ENCODE data around the gene PGRMC2. TPM values are rescaled to one million over a fixed set of nuclear protein-coding genes. Genes with fewer than 3 reads are reported as not detected.

PGRMC2 gene
- total RNA-seq, 3 donors from 2014 or later = 75.3 to 91.5 (median 81.6) TPM

DNA sequence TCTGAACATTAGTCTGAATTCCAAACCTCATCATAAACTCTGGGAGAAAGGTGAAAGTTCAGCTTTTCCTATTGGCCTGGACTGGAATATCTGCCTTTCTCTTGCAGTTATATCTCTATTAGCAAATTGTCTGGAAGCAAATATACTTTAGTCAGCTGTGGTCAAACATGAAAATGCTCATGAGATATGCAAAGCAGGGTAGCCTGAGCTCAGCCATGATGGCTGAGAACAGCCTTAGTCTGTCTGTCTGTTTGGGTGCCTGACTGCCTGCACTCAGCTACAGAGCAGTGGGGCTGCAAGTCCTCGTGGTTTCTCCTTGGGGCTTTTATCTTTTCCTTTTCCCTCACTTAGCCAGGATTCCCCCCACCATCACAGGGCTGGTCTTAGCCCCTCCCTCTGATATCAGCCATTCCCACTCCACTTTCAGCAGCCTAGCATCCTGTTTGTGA, 19.5 kb upstream of the PGRMC2 start:
- intact Hi-C loops (cut with DNase I, micrococcal nuclease) = no loop called here
- Histone ChIP-seq H3K4me1 (ENCODE audit: low read depth) (peaks cover 19% of the 10 kb centered on the region), H3K9me3 (no peaks in the 10 kb centered on the region), H3K36me3 (ENCODE audit: low read depth) (no peaks in the 10 kb centered on the region), H3K4me3 (no peak overlapping the region)
- TF ChIP-seq, protein P1, sequence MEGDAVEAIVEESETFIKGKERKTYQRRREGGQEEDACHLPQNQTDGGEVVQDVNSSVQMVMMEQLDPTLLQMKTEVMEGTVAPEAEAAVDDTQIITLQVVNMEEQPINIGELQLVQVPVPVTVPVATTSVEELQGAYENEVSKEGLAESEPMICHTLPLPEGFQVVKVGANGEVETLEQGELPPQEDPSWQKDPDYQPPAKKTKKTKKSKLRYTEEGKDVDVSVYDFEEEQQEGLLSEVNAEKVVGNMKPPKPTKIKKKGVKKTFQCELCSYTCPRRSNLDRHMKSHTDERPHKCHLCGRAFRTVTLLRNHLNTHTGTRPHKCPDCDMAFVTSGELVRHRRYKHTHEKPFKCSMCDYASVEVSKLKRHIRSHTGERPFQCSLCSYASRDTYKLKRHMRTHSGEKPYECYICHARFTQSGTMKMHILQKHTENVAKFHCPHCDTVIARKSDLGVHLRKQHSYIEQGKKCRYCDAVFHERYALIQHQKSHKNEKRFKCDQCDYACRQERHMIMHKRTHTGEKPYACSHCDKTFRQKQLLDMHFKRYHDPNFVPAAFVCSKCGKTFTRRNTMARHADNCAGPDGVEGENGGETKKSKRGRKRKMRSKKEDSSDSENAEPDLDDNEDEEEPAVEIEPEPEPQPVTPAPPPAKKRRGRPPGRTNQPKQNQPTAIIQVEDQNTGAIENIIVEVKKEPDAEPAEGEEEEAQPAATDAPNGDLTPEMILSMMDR (IDR thresholded peaks at IDR 0.05) = no peak
- DNase-seq = no peak
- no peak for ATAC-seq

DNA sequence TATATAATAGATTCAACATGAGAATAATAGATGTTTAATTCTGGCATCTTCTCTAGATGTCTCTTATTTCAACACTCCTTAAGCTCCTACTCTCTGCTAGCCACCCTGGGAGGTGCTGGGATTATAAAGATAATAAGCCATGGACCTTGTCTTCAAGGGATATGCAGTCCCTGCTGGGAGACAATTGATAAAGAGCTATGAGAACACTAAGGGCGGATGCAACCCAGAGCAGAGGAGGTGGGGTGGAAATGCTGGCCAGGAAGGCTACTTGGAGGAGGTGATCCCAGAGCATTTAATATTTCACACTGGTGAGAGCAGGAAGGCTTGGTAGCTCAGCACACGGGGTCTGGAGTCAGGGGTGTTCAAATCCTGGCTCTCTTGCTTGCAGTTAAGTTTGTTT, 18.3 kb upstream of the PGRMC2 start:
- intact Hi-C loops (cut with DNase I, micrococcal nuclease) = no loop called here
- no peak overlapping the region for H3K4me3 ChIP-seq
- DNase-seq = no peak
- H3K36me3 ChIP-seq (ENCODE audit: low read depth) = no peaks in the 10 kb centered on the region
- peaks cover 13% of the 10 kb centered on the region for H3K4me1 ChIP-seq (ENCODE audit: low read depth)
- no peaks in the 10 kb centered on the region for H3K9me3 ChIP-seq
- TF ChIP-seq, protein P1 (IDR thresholded peaks at IDR 0.05) = no peak
- no peak for ATAC-seq

- Histone ChIP-seq H3K4me3 (peak overlapping the region; percentile 3), H3K36me3 (ENCODE audit: low read depth) (no peaks in the 10 kb centered on the region), H3K4me1 (ENCODE audit: low read depth) (no peaks in the 10 kb centered on the region), H3K9me3 (no peaks in the 10 kb centered on the region)
- intact Hi-C loops (cut with DNase I, micrococcal nuclease) = no loop called here
- TF ChIP-seq, protein P1 (IDR thresholded peaks at IDR 0.05) = no peak
- no peak for ATAC-seq
- no peak for DNase-seq
Measured at GRCh38 chr4:128303986-128304385, 16.4 kb upstream of the PGRMC2 start.

DNA sequence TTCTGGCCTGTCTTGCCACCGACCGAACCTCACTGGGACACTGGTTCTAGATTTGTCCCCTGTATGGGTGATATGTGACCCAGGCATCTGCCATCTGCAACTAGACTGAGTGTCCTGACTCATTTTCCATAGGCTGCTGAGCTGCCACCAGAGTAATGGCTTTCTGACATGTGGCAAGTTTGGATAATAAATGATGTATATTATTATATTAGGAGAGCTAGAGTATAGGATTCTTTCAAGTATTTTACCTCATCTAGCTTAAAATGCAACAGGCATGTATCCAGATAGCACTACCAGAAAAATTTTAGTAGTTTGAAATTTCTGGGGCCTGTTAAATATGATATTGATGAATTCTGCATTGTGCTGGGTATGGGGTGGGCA, 15.8 kb upstream of the PGRMC2 start:
- Histone ChIP-seq H3K9me3 (no peaks in the 10 kb centered on the region), H3K4me1 (ENCODE audit: low read depth) (no peaks in the 10 kb centered on the region), H3K36me3 (ENCODE audit: low read depth) (no peaks in the 10 kb centered on the region), H3K4me3 (no peak overlapping the region)
- TF ChIP-seq, protein P1 (IDR thresholded peaks at IDR 0.05) = no peak
- ATAC-seq (no peak), DNase-seq (no peak)
- intact Hi-C loops (cut with DNase I, micrococcal nuclease) = no loop called here

GRCh38 chr4:128301979-128302378, 14.4 kb upstream of the PGRMC2 start:
- H3K36me3 ChIP-seq (ENCODE audit: low read depth) = no peaks in the 10 kb centered on the region
- DNase-seq (no peak), ATAC-seq (no peak)
- no peak overlapping the region for H3K4me3 ChIP-seq
- intact Hi-C loops (cut with DNase I, micrococcal nuclease) = no loop called here
- H3K9me3 ChIP-seq = no peaks in the 10 kb centered on the region
- TF ChIP-seq, protein P1 (IDR thresholded peaks at IDR 0.05) = no peak
- no peaks in the 10 kb centered on the region for H3K4me1 ChIP-seq (ENCODE audit: low read depth)

GRCh38 chr4:128299848-128300247, 12.2 kb upstream of the PGRMC2 start:
- no peak for ATAC-seq
- intact Hi-C loops (cut with DNase I, micrococcal nuclease) = no loop called here

More at GRCh38 chr4:128299848-128300247, 12.2 kb upstream of the PGRMC2 start:
- H3K9me3 ChIP-seq = no peaks in the 10 kb centered on the region
- no peak for DNase-seq
- no peaks in the 10 kb centered on the region for H3K36me3 ChIP-seq (ENCODE audit: low read depth)
- TF ChIP-seq, protein P1 (IDR thresholded peaks at IDR 0.05) = no peak
- no peak overlapping the region for H3K4me3 ChIP-seq
- H3K4me1 ChIP-seq (ENCODE audit: low read depth) = no peaks in the 10 kb centered on the region

Measured in mucosa of descending colon (tissue), 3 donors.